Measurements from ENCODE around the gene KANSL1L. TPM values are rescaled to one million over a fixed set of nuclear protein-coding genes. Genes with fewer than 3 reads are reported as not detected.
"Not testable (repeated sequence)": the region's sequence is repeated elsewhere in the genome, so short reads cannot be mapped to it uniquely, and the experiment has no call there.

The KANSL1L gene
- total RNA-seq, 6 donors from 2014 or later: 26.7 to 164 (median 46.7) TPM

GRCh38 chr2:210179351-210179990 is 8.3 kb upstream of the KANSL1L start:
- Histone ChIP-seq H3K9me3 (peaks cover 3 to 9% (median 4%) of the 10 kb centered on the region in 4 donors), H3K27me3 (no peaks in the 10 kb centered on the region), H3K4me1 (no peaks in the 10 kb centered on the region), H3K36me3 (no peaks in the 10 kb centered on the region), H3K27ac (no peak overlapping the region), H3K4me3 (no peak overlapping the region)
- no peak for TF ChIP-seq POLR2A (IDR thresholded peaks at IDR 0.05)
- no peak for TF ChIP-seq EP300 (IDR thresholded peaks at IDR 0.05)
- TF ChIP-seq CTCF (IDR thresholded peaks at IDR 0.05): no peak
- TF ChIP-seq POLR2AphosphoS5 (IDR thresholded peaks at IDR 0.05): no peak
- ATAC-seq (ENCODE audit: low FRiP score in 2 of 2) (no peak), DNase-seq (no peak)

GRCh38 chr2:210177769-210178168 is 6.6 kb upstream of the KANSL1L start:
- H3K4me3 ChIP-seq: no peak overlapping the region
- H3K36me3 ChIP-seq: no peaks in the 10 kb centered on the region
- H3K27me3 ChIP-seq: no peaks in the 10 kb centered on the region
- peaks cover 0 to 3% (median under 1%) of the 10 kb centered on the region in 4 donors for H3K4me1 ChIP-seq
- ATAC-seq (ENCODE audit: low FRiP score in 2 of 2): no peak
- no peaks in the 10 kb centered on the region for H3K9me3 ChIP-seq
- H3K27ac ChIP-seq: no peak overlapping the region
- WGBS, 2 donors: 77 to 97% methylated on average over 1 of the region's 1 CpG
- no peak for DNase-seq
- TF ChIP-seq EP300 (IDR thresholded peaks at IDR 0.05): no peak
- TF ChIP-seq POLR2AphosphoS5 (IDR thresholded peaks at IDR 0.05): no peak
- TF ChIP-seq POLR2A (IDR thresholded peaks at IDR 0.05): no peak
- TF ChIP-seq CTCF (IDR thresholded peaks at IDR 0.05): no peak

- not testable (repeated sequence) for DNase-seq; H3K4me3 ChIP-seq; ATAC-seq (ENCODE audit: low FRiP score in 2 of 2); H3K9me3 ChIP-seq; H3K27me3 ChIP-seq; H3K36me3 ChIP-seq; H3K27ac ChIP-seq; H3K4me1 ChIP-seq
- WGBS, 2 donors: 96 to 100% methylated on average over 1 of the region's 1 CpG
Observed at GRCh38 chr2:210177115-210177514, 5.9 kb upstream of the KANSL1L start.

- DNase-seq: no peak
- ATAC-seq (ENCODE audit: low FRiP score in 2 of 2): no peak
- H3K27me3 ChIP-seq: no peaks in the 10 kb centered on the region
- no peak overlapping the region for H3K27ac ChIP-seq
- TF ChIP-seq EP300 (IDR thresholded peaks at IDR 0.05) (no peak), POLR2AphosphoS5 (IDR thresholded peaks at IDR 0.05) (no peak), CTCF (IDR thresholded peaks at IDR 0.05) (no peak), POLR2A (IDR thresholded peaks at IDR 0.05) (no peak)
- H3K4me3 ChIP-seq: no peak overlapping the region
- H3K36me3 ChIP-seq: no peaks in the 10 kb centered on the region
- no peaks in the 10 kb centered on the region for H3K9me3 ChIP-seq
- H3K4me1 ChIP-seq: peaks cover 6 to 16% (median 8%) of the 10 kb centered on the region in 4 donors
Observed at GRCh38 chr2:210174086-210174485, 2.9 kb upstream of the KANSL1L start.

GRCh38 chr2:210172219-210172575 is 988 bp upstream of the KANSL1L start:
- peak overlapping the region; percentile 64 to 91 (median 90) for H3K4me3 ChIP-seq
- peak overlapping the region; percentile 87 to 100 (median 100) for H3K27ac ChIP-seq
- no peak for TF ChIP-seq POLR2AphosphoS5 (IDR thresholded peaks at IDR 0.05)
- no peak for TF ChIP-seq CTCF (IDR thresholded peaks at IDR 0.05)
- no peak for TF ChIP-seq POLR2A (IDR thresholded peaks at IDR 0.05)
- no peak for TF ChIP-seq EP300 (IDR thresholded peaks at IDR 0.05)

More at GRCh38 chr2:210172219-210172575, 988 bp upstream of the KANSL1L start:
- DNase-seq (no peak), ATAC-seq (ENCODE audit: low FRiP score in 2 of 2) (no peak)
- Histone ChIP-seq H3K27me3 (no peaks in the 10 kb centered on the region), H3K9me3 (no peaks in the 10 kb centered on the region), H3K4me1 (peaks cover 10 to 30% (median 24%) of the 10 kb centered on the region in 4 donors), H3K36me3 (no peaks in the 10 kb centered on the region)
- WGBS, 2 donors: 12 to 13% methylated on average over 8 of the region's 8 CpGs
